Endothelial cell of umbilical vein (primary cell): ENCODE measurements around the gene CWF19L2.

Source experiments
- EZH2 ChIP-seq: IDR thresholded peaks from 2 replicates; pipeline ENCODE4 v1.6.1; 2012; ENCODE audit warnings: borderline replicate concordance, low read depth, mild to moderate bottlenecking, moderate library complexity, low read length, inconsistent platforms; ENCODE audit not compliant: severe bottlenecking
- JUN ChIP-seq: IDR thresholded peaks from 2 replicates; pipeline ENCODE4 v1.6.1; 2011; ENCODE audit warnings: borderline replicate concordance, low read depth; ENCODE audit not compliant: insufficient read length, insufficient read depth
- POLR2AphosphoS5 ChIP-seq: IDR thresholded peaks from 2 replicates; pipeline ENCODE4 v1.6.1; 2012; ENCODE audit warnings: low read depth, mild to moderate bottlenecking, control low read depth, low read length, moderate library complexity; ENCODE audit not compliant: insufficient read depth
- TF ChIP-seq, protein P1 (sequence below), 2 donors: IDR thresholded peaks; 1 replicate in 1 of 2; 2 replicates in 1 of 2; pipeline ENCODE4 v1.5.1; 2011; ENCODE audit warnings: low read length in 2 of 2, mild to moderate bottlenecking in 2 of 2, moderate library complexity in 2 of 2, control low read depth in 1 of 2, inconsistent platforms in 1 of 2, low read depth in 1 of 2; ENCODE audit not compliant: insufficient read depth in 1 of 2; ENCODE audit errors: extremely low read depth in 1 of 2

GRCh38 chr11:107370390-107370789 is 87.2 kb downstream of the CWF19L2 start:
- TF ChIP-seq, protein P1, sequence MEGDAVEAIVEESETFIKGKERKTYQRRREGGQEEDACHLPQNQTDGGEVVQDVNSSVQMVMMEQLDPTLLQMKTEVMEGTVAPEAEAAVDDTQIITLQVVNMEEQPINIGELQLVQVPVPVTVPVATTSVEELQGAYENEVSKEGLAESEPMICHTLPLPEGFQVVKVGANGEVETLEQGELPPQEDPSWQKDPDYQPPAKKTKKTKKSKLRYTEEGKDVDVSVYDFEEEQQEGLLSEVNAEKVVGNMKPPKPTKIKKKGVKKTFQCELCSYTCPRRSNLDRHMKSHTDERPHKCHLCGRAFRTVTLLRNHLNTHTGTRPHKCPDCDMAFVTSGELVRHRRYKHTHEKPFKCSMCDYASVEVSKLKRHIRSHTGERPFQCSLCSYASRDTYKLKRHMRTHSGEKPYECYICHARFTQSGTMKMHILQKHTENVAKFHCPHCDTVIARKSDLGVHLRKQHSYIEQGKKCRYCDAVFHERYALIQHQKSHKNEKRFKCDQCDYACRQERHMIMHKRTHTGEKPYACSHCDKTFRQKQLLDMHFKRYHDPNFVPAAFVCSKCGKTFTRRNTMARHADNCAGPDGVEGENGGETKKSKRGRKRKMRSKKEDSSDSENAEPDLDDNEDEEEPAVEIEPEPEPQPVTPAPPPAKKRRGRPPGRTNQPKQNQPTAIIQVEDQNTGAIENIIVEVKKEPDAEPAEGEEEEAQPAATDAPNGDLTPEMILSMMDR (IDR thresholded peaks at IDR 0.05; ENCODE audit: extremely low read depth in 1 of 2, insufficient read depth in 1 of 2, low read depth in 1 of 2, low read length in 2 of 2), result no peak
- TF ChIP-seq POLR2AphosphoS5 (no peak), EZH2 (no peak), JUN (no peak)
